Prostate gland (tissue), 2 donors: Measurements from ENCODE around the gene HSPBP1. TPM values are rescaled to one million over a fixed set of nuclear protein-coding genes. Genes with fewer than 3 reads are reported as not detected.

ENCODE experiments used
- DNase-seq: peaks from one replicate; pipeline ENCODE4 v3.0.0-alpha.2; 2019; ENCODE audit warnings: low spot score
- H3K27ac ChIP-seq, 2 donors: fragments of 200-600 bp; sonication (generic); 2 replicates each; pipeline ENCODE4 v1.5.1; 2017 to 2019
- H3K27me3 ChIP-seq: fragments of 200-600 bp; sonication (generic); replicated peaks from 2 replicates; pipeline ENCODE4 v1.5.1; 2019; ENCODE audit not compliant: insufficient read depth
- H3K36me3 ChIP-seq, 2 donors: fragments of 200-600 bp; sonication (generic); 1 replicate in 1 of 2; 2 replicates in 1 of 2; pipeline versions ENCODE4 v1.5.1 to v1.8.1; 2017 to 2019
- H3K4me1 ChIP-seq: fragments of 200-600 bp; sonication (generic); replicated peaks from 2 replicates; pipeline ENCODE4 v1.5.1; 2019
- H3K4me3 ChIP-seq, 2 donors: fragments of 200-600 bp; sonication (generic); 2 replicates each; pipeline ENCODE4 v1.5.1; 2017 to 2019
- H3K9me3 ChIP-seq: fragments of 200-600 bp; sonication (generic); 2 replicates; pipeline ENCODE4 v1.5.1; 2017
- CTCF ChIP-seq, 4 experiments: fragments of 200-600 bp in 2 of 4; fragments of 450-650 bp in 2 of 4; sonication (generic) in 2 of 4; IDR thresholded peaks; 1 replicate in 3 of 4; 2 replicates in 1 of 4; pipeline ENCODE4 v1.5.1; 2016 to 2019; ENCODE audit warnings: antibody characterized with exemption in 4 of 4, mild to moderate bottlenecking in 2 of 4, moderate library complexity in 2 of 4
- POLR2A ChIP-seq: fragments of 450-650 bp; IDR thresholded peaks from one replicate; pipeline ENCODE4 v1.6.1; 2016; ENCODE audit warnings: antibody characterized with exemption, mild to moderate bottlenecking
- POLR2AphosphoS5 ChIP-seq: sonication (generic); formaldehyde crosslinking; IDR thresholded peaks from one replicate; pipeline ENCODE4 v1.6.1; 2017; ENCODE audit warnings: antibody characterized with exemption
- WGBS: methylation state at CpG from one replicate; pipeline ENCODE4 v1.1.5; 2018; 5-methylcytosine and 5-hydroxymethylcytosine counted together
- intact Hi-C: fragments of 100-400 bp; cut with DNase I; formaldehyde crosslinking; loops from one replicate; pipeline ENCODE4 v1.14.2; 2022
- total RNA-seq, 2 donors: library from RNA; depleted of rRNA; stranded (reverse); fragments of >200 nt; gene quantifications; one replicate each; pipeline ENCODE4 v1.1.0, GENCODE V29; 2016

The HSPBP1 gene
- total RNA-seq, 2 donors from 2014 or later: 33.6 to 36.0 TPM

- no peaks in the 10 kb centered on the region for H3K27me3 ChIP-seq
- no peak for DNase-seq
- intact Hi-C loops: loop anchor here (1.0 kb wide), 1 partner anchor 21 kb away; the partner anchor contains the start of gene HSPBP1
- no peaks in the 10 kb centered on the region for H3K36me3 ChIP-seq
- H3K27ac ChIP-seq: peak overlapping the region; percentile 83 to 90
- TF ChIP-seq POLR2AphosphoS5: no peak
- no peak for TF ChIP-seq CTCF (IDR thresholded peaks at IDR 0.05)
- TF ChIP-seq POLR2A: peak; percentile 8
- WGBS: 47% methylated on average over 29 of the region's 29 CpGs
- no peaks in the 10 kb centered on the region for H3K9me3 ChIP-seq
- peaks cover 7% of the 10 kb centered on the region for H3K4me1 ChIP-seq
- peak overlapping the region; percentile 89 to 94 for H3K4me3 ChIP-seq
These were observed 20.2 kb downstream of the HSPBP1 start for GRCh38 chr19:55259540-55260210.

GRCh38 chr19:55258828-55259539, 20.9 kb downstream of the HSPBP1 start, which contains the start of gene PPP6R1:
Gene PPP6R1, minus strand, starts transcription at chr19:55259017. Its CDS starts 11,914 bp downstream, at chr19:55247103.
- intact Hi-C loops: loop anchor here (1.0 kb wide), 1 partner anchor 21 kb away; the partner anchor contains the start of gene HSPBP1
- peak in 2 of 4 experiments; percentile 13 to 14 for TF ChIP-seq CTCF (IDR thresholded peaks at IDR 0.05)
- TF ChIP-seq POLR2A: peak; percentile 93
- peak; percentile 97 for TF ChIP-seq POLR2AphosphoS5
- WGBS: 0% methylated on average over 62 of the region's 76 CpGs
- Histone ChIP-seq H3K9me3 (no peaks in the 10 kb centered on the region), H3K27ac (peak within 1 kb of the TSS; percentile 83 to 90), H3K4me3 (peak within 1 kb of the TSS; percentile 89 to 94), H3K27me3 (no peaks in the 10 kb centered on the region), H3K36me3 (no peaks in the 10 kb centered on the region), H3K4me1 (peaks cover 7% of the 10 kb centered on the region)
- peak; percentile 97 for DNase-seq

- Histone ChIP-seq H3K27me3 (no peaks in the 10 kb centered on the region), H3K36me3 (no peaks in the 10 kb centered on the region), H3K4me3 (peak overlapping the region; percentile 89 to 94), H3K4me1 (peaks cover 7% of the 10 kb centered on the region), H3K9me3 (no peaks in the 10 kb centered on the region), H3K27ac (peak overlapping the region; percentile 83 to 90)
- DNase-seq: no peak
- WGBS: 0% methylated on average over 27 of the region's 53 CpGs
- intact Hi-C loops: no loop called here
- TF ChIP-seq POLR2A: no peak
These were observed 21.5 kb downstream of the HSPBP1 start for GRCh38 chr19:55258476-55258827.

GRCh38 chr19:55257461-55258420, 22.2 kb downstream of the HSPBP1 start:
- intact Hi-C loops: no loop called here
- H3K4me1 ChIP-seq: peaks cover 7% of the 10 kb centered on the region
- no peaks in the 10 kb centered on the region for H3K9me3 ChIP-seq
- H3K27me3 ChIP-seq: no peaks in the 10 kb centered on the region
- 2% methylated on average over 49 of the region's 51 CpGs for WGBS
- TF ChIP-seq POLR2AphosphoS5: no peak
- TF ChIP-seq CTCF (IDR thresholded peaks at IDR 0.05): no peak
- TF ChIP-seq POLR2A: no peak
- peak overlapping the region; percentile 89 to 94 for H3K4me3 ChIP-seq
- peak overlapping the region; percentile 54 to 83 for H3K27ac ChIP-seq
- no peaks in the 10 kb centered on the region for H3K36me3 ChIP-seq
- no peak for DNase-seq
